Prostate gland (tissue), 2 donors: ENCODE data around the gene CREB5.

Experiments used
- CTCF ChIP-seq, 4 experiments: fragments of 200-600 bp in 2 of 4; fragments of 450-650 bp in 2 of 4; sonication (generic) in 2 of 4; IDR thresholded peaks; 1 replicate in 3 of 4; 2 replicates in 1 of 4; pipeline ENCODE4 v1.5.1; 2016 to 2019; ENCODE audit warnings: antibody characterized with exemption in 4 of 4, mild to moderate bottlenecking in 2 of 4, moderate library complexity in 2 of 4
- POLR2A ChIP-seq: fragments of 450-650 bp; IDR thresholded peaks from one replicate; pipeline ENCODE4 v1.6.1; 2016; ENCODE audit warnings: antibody characterized with exemption, mild to moderate bottlenecking
- POLR2AphosphoS5 ChIP-seq: sonication (generic); formaldehyde crosslinking; IDR thresholded peaks from one replicate; pipeline ENCODE4 v1.6.1; 2017; ENCODE audit warnings: antibody characterized with exemption

GRCh38 chr7:28649811-28650210 is 237.5 kb downstream of the CREB5 start:
- no peak for TF ChIP-seq POLR2A
- TF ChIP-seq CTCF (IDR thresholded peaks at IDR 0.05): no peak
- TF ChIP-seq POLR2AphosphoS5: no peak
